ENCODE results near the gene CTXN1. TPM values are rescaled to one million over a fixed set of nuclear protein-coding genes. Genes with fewer than 3 reads are reported as not detected.

CTXN1 gene
- total RNA-seq, 1 experiment from 2014 or later, result 54.5 TPM

- H3K4me3 ChIP-seq, result no peak overlapping the region
- BruUV-seq (replicated peaks), result no TSS peak
- ChIA-PET CTCF (no interaction called here), POLR2A (ENCODE audit: unreplicated experiment) (no interaction called here)
- peaks cover 25% of the 10 kb centered on the region for H3F3A ChIP-seq (ENCODE audit: insufficient read depth, low read depth)
- intact Hi-C loops (cut with micrococcal nuclease; ENCODE audit: unreplicated experiment), result no loop called here
- no peaks in the 10 kb centered on the region for H3K79me2 ChIP-seq (ENCODE audit: low read depth)
- no peak overlapping the region for H2AFZ ChIP-seq
- H3K4me1 ChIP-seq (replicated peaks; ENCODE audit: insufficient read depth), result no peaks in the 10 kb centered on the region
- H4K20me1 ChIP-seq (ENCODE audit: insufficient read depth), result peaks cover 35% of the 10 kb centered on the region
- no peaks in the 10 kb centered on the region for H3K27me3 ChIP-seq (ENCODE audit: insufficient read depth, low read depth)
- no peak overlapping the region for H3K4me2 ChIP-seq
- no peak overlapping the region for H3K27ac ChIP-seq
- TF ChIP-seq, protein P1, sequence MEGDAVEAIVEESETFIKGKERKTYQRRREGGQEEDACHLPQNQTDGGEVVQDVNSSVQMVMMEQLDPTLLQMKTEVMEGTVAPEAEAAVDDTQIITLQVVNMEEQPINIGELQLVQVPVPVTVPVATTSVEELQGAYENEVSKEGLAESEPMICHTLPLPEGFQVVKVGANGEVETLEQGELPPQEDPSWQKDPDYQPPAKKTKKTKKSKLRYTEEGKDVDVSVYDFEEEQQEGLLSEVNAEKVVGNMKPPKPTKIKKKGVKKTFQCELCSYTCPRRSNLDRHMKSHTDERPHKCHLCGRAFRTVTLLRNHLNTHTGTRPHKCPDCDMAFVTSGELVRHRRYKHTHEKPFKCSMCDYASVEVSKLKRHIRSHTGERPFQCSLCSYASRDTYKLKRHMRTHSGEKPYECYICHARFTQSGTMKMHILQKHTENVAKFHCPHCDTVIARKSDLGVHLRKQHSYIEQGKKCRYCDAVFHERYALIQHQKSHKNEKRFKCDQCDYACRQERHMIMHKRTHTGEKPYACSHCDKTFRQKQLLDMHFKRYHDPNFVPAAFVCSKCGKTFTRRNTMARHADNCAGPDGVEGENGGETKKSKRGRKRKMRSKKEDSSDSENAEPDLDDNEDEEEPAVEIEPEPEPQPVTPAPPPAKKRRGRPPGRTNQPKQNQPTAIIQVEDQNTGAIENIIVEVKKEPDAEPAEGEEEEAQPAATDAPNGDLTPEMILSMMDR (conservative IDR thresholded peaks at IDR 0.05), result no peak
- H3K9me2 ChIP-seq (ENCODE audit: insufficient read depth), result no peaks in the 10 kb centered on the region
- no peaks in the 10 kb centered on the region for H3K9me3 ChIP-seq (ENCODE audit: insufficient read depth, low read depth)
- no peak for DNase-seq
- H3K36me3 ChIP-seq (ENCODE audit: low read depth), result peaks cover 22% of the 10 kb centered on the region
Measured at GRCh38 chr19:7968796-7969554, 43.0 kb upstream of the CTXN1 start.

- Histone ChIP-seq H3F3A (ENCODE audit: insufficient read depth, low read depth) (peaks cover 24% of the 10 kb centered on the region), H2AFZ (no peak overlapping the region), H3K4me3 (no peak overlapping the region), H3K9me2 (ENCODE audit: insufficient read depth) (no peaks in the 10 kb centered on the region), H3K9me3 (ENCODE audit: insufficient read depth, low read depth) (no peaks in the 10 kb centered on the region), H3K36me3 (ENCODE audit: low read depth) (peaks cover 22% of the 10 kb centered on the region), H3K4me2 (no peak overlapping the region), H3K79me2 (ENCODE audit: low read depth) (no peaks in the 10 kb centered on the region), H3K27ac (no peak overlapping the region), H4K20me1 (ENCODE audit: insufficient read depth) (peaks cover 35% of the 10 kb centered on the region), H3K27me3 (ENCODE audit: insufficient read depth, low read depth) (no peaks in the 10 kb centered on the region), H3K4me1 (replicated peaks; ENCODE audit: insufficient read depth) (no peaks in the 10 kb centered on the region)
- intact Hi-C loops (cut with micrococcal nuclease; ENCODE audit: unreplicated experiment), result no loop called here
- BruUV-seq (replicated peaks), result no TSS peak
- DNase-seq, result no peak
- ChIA-PET CTCF (no interaction called here), POLR2A (ENCODE audit: unreplicated experiment) (no interaction called here)
- no peak for TF ChIP-seq EZH2 (IDR thresholded peaks at IDR 0.05; ENCODE audit: low read depth)
- TF ChIP-seq, protein P1 (conservative IDR thresholded peaks at IDR 0.05), result no peak
Measured at GRCh38 chr19:7968008-7968795, 42.3 kb upstream of the CTXN1 start.

DNA sequence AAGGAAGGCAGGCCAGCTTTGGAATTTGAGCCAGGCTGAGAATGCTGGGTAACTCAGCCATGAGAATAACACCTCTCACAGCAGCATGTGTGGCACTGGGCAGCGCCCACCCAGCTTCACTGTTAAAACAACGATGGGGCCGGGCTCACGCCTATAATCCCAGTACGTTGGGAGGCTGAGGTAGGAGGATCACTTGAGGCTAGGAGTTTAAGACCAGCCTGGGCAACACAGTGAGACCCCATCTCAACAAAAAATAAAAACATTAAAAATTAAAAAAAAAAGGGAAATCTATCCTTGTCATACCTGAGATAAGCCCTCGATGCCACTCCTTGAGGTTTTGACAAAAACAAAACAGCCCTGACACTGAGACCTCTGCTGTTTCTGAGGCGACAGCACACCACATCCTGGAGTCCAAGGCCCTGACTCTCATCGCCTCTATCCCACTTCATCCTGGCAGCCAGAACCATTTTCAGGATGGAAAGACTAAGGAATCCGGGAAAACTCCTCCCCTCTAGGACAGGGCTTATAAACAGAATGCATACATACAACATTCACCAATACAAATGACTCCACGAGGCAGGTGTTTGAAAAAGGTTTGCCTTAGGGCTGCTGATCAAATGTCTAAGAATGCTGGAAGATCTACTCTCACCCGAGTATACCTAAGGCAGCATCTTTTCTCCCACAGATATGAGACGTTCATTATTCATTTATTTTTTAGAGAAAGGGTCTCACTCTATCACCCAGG is 40.2 kb upstream of the CTXN1 start:
- H3K27me3 ChIP-seq (ENCODE audit: insufficient read depth, low read depth), result no peaks in the 10 kb centered on the region
- ChIA-PET CTCF (no interaction called here), POLR2A (ENCODE audit: unreplicated experiment) (interaction anchor here (0.7 kb wide), 1 partner anchor 287 kb away, joined by 3 read pairs; no protein-coding TSS in a partner anchor)
- no peak for DNase-seq
- H3K9me2 ChIP-seq (ENCODE audit: insufficient read depth), result no peaks in the 10 kb centered on the region
- no peak overlapping the region for H3K4me2 ChIP-seq
- TF ChIP-seq EZH2 (IDR thresholded peaks at IDR 0.05; ENCODE audit: low read depth), result no peak
- TF ChIP-seq, protein P1 (conservative IDR thresholded peaks at IDR 0.05), result no peak
- BruUV-seq (replicated peaks), result no TSS peak
- H3K4me3 ChIP-seq, result no peak overlapping the region
- H2AFZ ChIP-seq, result no peak overlapping the region
- no peaks in the 10 kb centered on the region for H3K4me1 ChIP-seq (replicated peaks; ENCODE audit: insufficient read depth)
- peaks cover 19% of the 10 kb centered on the region for H3F3A ChIP-seq (ENCODE audit: insufficient read depth, low read depth)
- intact Hi-C loops (cut with micrococcal nuclease; ENCODE audit: unreplicated experiment), result no loop called here
- H3K36me3 ChIP-seq (ENCODE audit: low read depth), result peaks cover 22% of the 10 kb centered on the region
- H3K27ac ChIP-seq, result no peak overlapping the region
- no peaks in the 10 kb centered on the region for H3K9me3 ChIP-seq (ENCODE audit: insufficient read depth, low read depth)
- H3K79me2 ChIP-seq (ENCODE audit: low read depth), result no peaks in the 10 kb centered on the region
- peaks cover 24% of the 10 kb centered on the region for H4K20me1 ChIP-seq (ENCODE audit: insufficient read depth)
